NCI-H1092 treated with DMSO at 0.1 percent for 48 hours (cell line): ENCODE measurements around the gene SMIM36.
A peak's percentile ranks its signal among the peaks of the same experiment; 100 is the strongest.
"Not testable (repeated sequence)": the region's sequence is repeated elsewhere in the genome, so short reads cannot be mapped to it uniquely, and the experiment has no call there.

Source experiments
- DNase-seq: peaks from one replicate; lab custom pipeline; 2025; lab: John Stamatoyannopoulos, UW

The SMIM36 gene

GRCh38 chr17:55510986-55511721 is at the start of gene SMIM36:
SMIM36 (minus strand) TSS chr17:55511452.
- no peak for DNase-seq

GRCh38 chr17:55555772-55556171 is 44.5 kb upstream of the SMIM36 start:
- DNase-seq, result no peak

GRCh38 chr17:55549140-55549539 is 37.9 kb upstream of the SMIM36 start:
- peak; percentile 23 for DNase-seq

- DNase-seq, result no peak
Observed at GRCh38 chr17:55546991-55547664, 35.9 kb upstream of the SMIM36 start.

GRCh38 chr17:55546481-55546880 is 35.2 kb upstream of the SMIM36 start:
- DNase-seq, result no peak

GRCh38 chr17:55545806-55546205 is 34.6 kb upstream of the SMIM36 start:
- no peak for DNase-seq

GRCh38 chr17:55543709-55544108 is 32.5 kb upstream of the SMIM36 start:
- DNase-seq, result no peak

- no peak for DNase-seq
Observed at GRCh38 chr17:55540414-55541091, 29.3 kb upstream of the SMIM36 start.

GRCh38 chr17:55536205-55536604 is 25.0 kb upstream of the SMIM36 start:
- DNase-seq, result no peak

- DNase-seq, result no peak
Observed at GRCh38 chr17:55533608-55534007, 22.4 kb upstream of the SMIM36 start.

GRCh38 chr17:55532670-55533069 is 21.4 kb upstream of the SMIM36 start:
- no peak for DNase-seq

GRCh38 chr17:55531053-55531728 is 19.9 kb upstream of the SMIM36 start:
- DNase-seq, result no peak

- no peak for DNase-seq
Observed at GRCh38 chr17:55530064-55530463, 18.8 kb upstream of the SMIM36 start.

GRCh38 chr17:55527540-55528118 is 16.4 kb upstream of the SMIM36 start:
- peak; percentile 64 for DNase-seq

- DNase-seq, result no peak
Observed at GRCh38 chr17:55524440-55525220, 13.4 kb upstream of the SMIM36 start.

- DNase-seq, result not testable (repeated sequence)
Observed at GRCh38 chr17:55523032-55523431, 11.8 kb upstream of the SMIM36 start.

GRCh38 chr17:55521186-55521585 is 9.9 kb upstream of the SMIM36 start:
- no peak for DNase-seq

GRCh38 chr17:55520402-55520801 is 9.2 kb upstream of the SMIM36 start:
- no peak for DNase-seq

- no peak for DNase-seq
Observed at GRCh38 chr17:55518510-55518909, 7.3 kb upstream of the SMIM36 start.

GRCh38 chr17:55513885-55514590 is 2.8 kb upstream of the SMIM36 start:
- DNase-seq, result peak; percentile 62

- not testable (repeated sequence) for DNase-seq
Observed at GRCh38 chr17:55507669-55508068, 3.6 kb downstream of the SMIM36 start.
